ENCODE results near the gene VCAN. TPM values are rescaled to one million over a fixed set of nuclear protein-coding genes. Genes with fewer than 3 reads are reported as not detected.

Gene VCAN
- total and polyA plus RNA-seq, 2 of the 8 experiments (the other 6 are each of a cell fraction or from before 2014, with no cell fraction given): 146 to 404 TPM

DNA sequence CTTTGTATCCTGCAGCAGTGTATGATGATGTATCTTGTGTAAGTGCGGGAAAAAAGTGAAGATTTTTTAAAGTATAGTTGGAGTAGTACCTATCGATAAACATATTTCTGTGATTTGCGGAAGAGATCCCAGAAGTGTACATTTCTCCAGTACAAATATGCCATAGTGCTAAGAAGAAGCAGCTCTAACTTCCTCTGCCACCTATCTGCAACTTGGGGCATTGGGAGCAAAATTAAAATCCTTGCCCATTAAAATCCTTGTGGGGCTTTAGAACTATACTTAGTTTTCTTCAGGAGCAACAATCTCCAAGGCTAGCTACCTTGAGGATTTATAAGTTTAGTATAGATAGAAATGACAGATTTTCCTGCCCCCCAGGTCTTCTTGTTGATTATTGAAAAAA lies 123.7 kb downstream of the VCAN start:
- Histone ChIP-seq H3K4me1 (replicated peaks in 1 of 4; ENCODE audit: control insufficient read depth in 3 of 4, insufficient read depth in 4 of 4, low read length in 3 of 4) (no peaks in the 10 kb centered on the region), H3K9ac (replicated peaks in 1 of 4; ENCODE audit: extremely low read depth in 1 of 4, low read depth in 3 of 4, low read length in 3 of 4) (no peak overlapping the region), H3K27ac (ENCODE audit: low read depth, low read length) (no peak overlapping the region), H2BK120ac (replicated peaks; ENCODE audit: low read depth, low read length) (no peak overlapping the region), H3K79me1 (ENCODE audit: low read depth, low read length) (no peaks in the 10 kb centered on the region), H3K14ac (ENCODE audit: insufficient read length) (no peak overlapping the region), H2BK15ac (ENCODE audit: low read length) (no peak overlapping the region), H4K8ac (ENCODE audit: extremely low read depth, insufficient read depth, low read length) (no peak overlapping the region), H2AK5ac (ENCODE audit: low read depth, low read length) (no peak overlapping the region), H3K4me2 (ENCODE audit: insufficient read depth in 1 of 2, low read depth in 2 of 2, low read length in 2 of 2) (no peak overlapping the region), H3K23me2 (ENCODE audit: low read depth, low read length) (no peaks in the 10 kb centered on the region), H3K23ac (ENCODE audit: insufficient read length) (no peak overlapping the region), H3K4ac (replicated peaks; ENCODE audit: insufficient read length, low read depth, low read length) (no peak overlapping the region), H3K18ac (ENCODE audit: extremely low read depth, low read length) (no peak overlapping the region), H2BK20ac (ENCODE audit: low read length) (no peak overlapping the region), H3K4me3 (ENCODE audit: extremely low read depth in 1 of 4, insufficient read depth in 2 of 4, low read depth in 3 of 4, low read length in 4 of 4) (no peak overlapping the region), H2BK12ac (ENCODE audit: low read depth, low read length) (no peak overlapping the region), H4K91ac (replicated peaks; ENCODE audit: insufficient read length, low read length) (no peak overlapping the region), H3K9me3 (ENCODE audit: insufficient read depth in 2 of 2, low read depth in 1 of 2, low read length in 1 of 2) (no peaks in the 10 kb centered on the region), H3K27me3 (replicated peaks in 1 of 4; ENCODE audit: control insufficient read depth in 3 of 4, extremely low read depth in 1 of 4, insufficient read depth in 3 of 4, low read length in 3 of 4) (no peaks in the 10 kb centered on the region), H3K79me2 (ENCODE audit: control insufficient read depth in 1 of 2, insufficient read depth in 2 of 2, low read length in 2 of 2) (no peaks in the 10 kb centered on the region), H3K36me3 (ENCODE audit: control insufficient read depth in 2 of 4, insufficient read depth in 4 of 4, low read length in 3 of 4) (no peaks in the 10 kb centered on the region), H4K20me1 (replicated peaks in 1 of 2; ENCODE audit: control insufficient read depth in 1 of 2, insufficient read depth in 2 of 2, low read length in 2 of 2) (no peaks in the 10 kb centered on the region), H4K5ac (ENCODE audit: insufficient read length, low read depth, low read length) (no peak overlapping the region), H3K56ac (replicated peaks; ENCODE audit: insufficient read length, low read depth, low read length) (no peak overlapping the region), H2AFZ (ENCODE audit: low read length) (no peak overlapping the region), H2BK5ac (ENCODE audit: low read depth, low read length) (no peak overlapping the region)
- TF ChIP-seq, protein P1, sequence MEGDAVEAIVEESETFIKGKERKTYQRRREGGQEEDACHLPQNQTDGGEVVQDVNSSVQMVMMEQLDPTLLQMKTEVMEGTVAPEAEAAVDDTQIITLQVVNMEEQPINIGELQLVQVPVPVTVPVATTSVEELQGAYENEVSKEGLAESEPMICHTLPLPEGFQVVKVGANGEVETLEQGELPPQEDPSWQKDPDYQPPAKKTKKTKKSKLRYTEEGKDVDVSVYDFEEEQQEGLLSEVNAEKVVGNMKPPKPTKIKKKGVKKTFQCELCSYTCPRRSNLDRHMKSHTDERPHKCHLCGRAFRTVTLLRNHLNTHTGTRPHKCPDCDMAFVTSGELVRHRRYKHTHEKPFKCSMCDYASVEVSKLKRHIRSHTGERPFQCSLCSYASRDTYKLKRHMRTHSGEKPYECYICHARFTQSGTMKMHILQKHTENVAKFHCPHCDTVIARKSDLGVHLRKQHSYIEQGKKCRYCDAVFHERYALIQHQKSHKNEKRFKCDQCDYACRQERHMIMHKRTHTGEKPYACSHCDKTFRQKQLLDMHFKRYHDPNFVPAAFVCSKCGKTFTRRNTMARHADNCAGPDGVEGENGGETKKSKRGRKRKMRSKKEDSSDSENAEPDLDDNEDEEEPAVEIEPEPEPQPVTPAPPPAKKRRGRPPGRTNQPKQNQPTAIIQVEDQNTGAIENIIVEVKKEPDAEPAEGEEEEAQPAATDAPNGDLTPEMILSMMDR (IDR thresholded peaks at IDR 0.05; ENCODE audit: control extremely low read depth in 1 of 3, insufficient read depth in 1 of 3, low read depth in 1 of 3, low read length in 3 of 3): peak in 2 of 3 experiments; percentile 19 to 30; a peak in 2 of 4 replicates
- TF ChIP-seq USF2 (IDR thresholded peaks at IDR 0.05; ENCODE audit: low read length) (no peak), RAD21 (IDR thresholded peaks at IDR 0.05 in 1 of 2, conservative IDR thresholded peaks at IDR 0.05 in 1 of 2; ENCODE audit: low read depth in 2 of 2, low read length in 2 of 2) (peak; percentile 34 to 47)
- POLR2A ChIA-PET (ENCODE audit: partially characterized antibody): interaction anchor here (1.3 kb wide), 1 partner anchor 9 kb away, joined by 3 read pairs; no protein-coding TSS in a partner anchor
- WGBS, 2 experiments (ENCODE audit: extremely low coverage in 1 of 2, insufficient coverage in 1 of 2, insufficient read length in 1 of 2, insufficient replicate concordance in 2 of 2, low coverage in 1 of 2, low lambda C conversion rate in 2 of 2, missing lambda C conversion rate in 1 of 2): 87 to 100% methylated on average over 1 to 3 of the region's 3 CpGs
- FAIRE-seq (no peak), DNase-seq (ENCODE audit: low read depth in 1 of 2, low spot score in 2 of 2) (no peak)
- CTCF ChIA-PET (ENCODE audit: partially characterized antibody): interaction anchor here (0.6 to 1.7 kb wide), 6 partner anchors 9 to 1186 kb away, joined by 3 to 6 read pairs (median 4); no protein-coding TSS in a partner anchor

All from H1 (cell line).